Left lung (tissue), 10 donors: ENCODE measurements around the gene LHCGR. TPM values are rescaled to one million over a fixed set of nuclear protein-coding genes. Genes with fewer than 3 reads are reported as not detected.

ENCODE experiments used
- ATAC-seq: fragments of 200-7000 bp; cut with Tn5 transposase; one replicate; pipeline ENCODE4 v1.9.1; 2020; ENCODE audit warnings: moderate library complexity
- DNase-seq, 4 donors: peaks; one replicate each; pipeline ENCODE4 v3.0.0-alpha.2; 2013 to 2020
- H3K27ac ChIP-seq, 2 donors: fragments of 200-600 bp; sonication (generic) in 1 of 2; one replicate each; pipeline versions ENCODE4 v1.5.0 to v1.8.0; 2020 to 2021
- H3K27me3 ChIP-seq, 2 donors: fragments of 200-600 bp; sonication (generic) in 1 of 2; one replicate each; pipeline versions ENCODE4 v1.5.0 to v1.8.0; 2020 to 2021
- H3K36me3 ChIP-seq, 2 donors: fragments of 200-600 bp; sonication (generic) in 1 of 2; one replicate each; pipeline versions ENCODE4 v1.5.0 to v1.8.0; 2020 to 2021
- H3K4me1 ChIP-seq, 2 donors: fragments of 200-600 bp; one replicate each; pipeline ENCODE4 v1.8.0; 2021
- H3K4me3 ChIP-seq, 2 donors: fragments of 200-600 bp; sonication (generic) in 1 of 2; one replicate each; pipeline versions ENCODE4 v1.5.0 to v1.8.0; 2020 to 2021; ENCODE audit warnings: mild to moderate bottlenecking in 1 of 2
- H3K9me3 ChIP-seq, 2 donors: fragments of 200-600 bp; sonication (generic) in 1 of 2; one replicate each; pipeline versions ENCODE4 v1.5.0 to v1.8.0; 2020 to 2021
- CTCF ChIP-seq, 2 donors: fragments of 200-600 bp; sonication (generic) in 1 of 2; IDR thresholded peaks; one replicate each; pipeline versions ENCODE4 v1.5.0 to v1.8.0; 2021; ENCODE audit warnings: antibody characterized with exemption in 2 of 2
- intact Hi-C, 2 donors: fragments of 100-400 bp; cut with DNase I; formaldehyde crosslinking; loops; one replicate each; pipeline versions ENCODE4 v1.11.2 to v1.14.2; 2022
- polyA plus RNA-seq, 6 donors: library from polyadenylated mRNA; unstranded; fragments of 120-200 nt; gene quantifications; one replicate each; pipeline ENCODE4 v1.2.1, GENCODE V29; 2013; ENCODE audit not compliant: insufficient read length in 6 of 6
- total RNA-seq, 2 donors: library from RNA; stranded (reverse); fragmentation: NEBNext Ultra II Directional; extraction: Animal tissue kit (Norgen Biotek cat#: 25700); gene quantifications; one replicate each; pipeline ENCODE4 v1.2.1, GENCODE V29; 2021
- donor health status: DM: no; HTN: yes; CAD: no.
- donor health status: DM: no; HTN: no; CAD: no.

LHCGR gene
- total and polyA plus RNA-seq, 8 donors = 0.08 to 0.21 (median 0.14) TPM; not detected in 2

GRCh38 chr2:48721158-48721557 lies 34.4 kb downstream of the LHCGR start:
- Histone ChIP-seq H3K4me1 (peaks cover 0 to 12% of the 10 kb centered on the region in 2 donors), H3K4me3 (no peak overlapping the region), H3K27ac (peak overlapping the region in 1 of 2 donors; percentile 80), H3K36me3 (no peaks in the 10 kb centered on the region), H3K9me3 (no peaks in the 10 kb centered on the region), H3K27me3 (no peaks in the 10 kb centered on the region)
- TF ChIP-seq CTCF (IDR thresholded peaks at IDR 0.05) = no peak
- DNase-seq (no peak), ATAC-seq (peak; percentile 56)
- intact Hi-C loops = no loop called here

GRCh38 chr2:48719480-48720177 lies 35.9 kb downstream of the LHCGR start:
- no peak overlapping the region for H3K4me3 ChIP-seq
- intact Hi-C loops = no loop called here
- H3K27me3 ChIP-seq = no peaks in the 10 kb centered on the region
- no peaks in the 10 kb centered on the region for H3K9me3 ChIP-seq
- peak; percentile 89 for ATAC-seq
- peak overlapping the region; percentile 37 to 80 for H3K27ac ChIP-seq
- TF ChIP-seq CTCF (IDR thresholded peaks at IDR 0.05) = no peak
- H3K36me3 ChIP-seq = no peaks in the 10 kb centered on the region
- DNase-seq = peak in 1 of 4 donors; percentile 65
- peaks cover 0 to 28% of the 10 kb centered on the region in 2 donors for H3K4me1 ChIP-seq

- Histone ChIP-seq H3K27me3 (no peaks in the 10 kb centered on the region), H3K9me3 (no peaks in the 10 kb centered on the region), H3K36me3 (no peaks in the 10 kb centered on the region), H3K4me3 (no peak overlapping the region), H3K27ac (no peak overlapping the region), H3K4me1 (peaks cover 0 to 36% of the 10 kb centered on the region in 2 donors)
- ATAC-seq (no peak), DNase-seq (no peak)
- intact Hi-C loops = no loop called here
- no peak for TF ChIP-seq CTCF (IDR thresholded peaks at IDR 0.05)
These were observed 37.7 kb downstream of the LHCGR start for GRCh38 chr2:48717846-48718245.

GRCh38 chr2:48715956-48716355 lies 39.6 kb downstream of the LHCGR start:
- DNase-seq (peak in 1 of 4 donors; percentile 72), ATAC-seq (no peak)

More at GRCh38 chr2:48715956-48716355, 39.6 kb downstream of the LHCGR start:
- H3K27me3 ChIP-seq = no peaks in the 10 kb centered on the region
- no peak for TF ChIP-seq CTCF (IDR thresholded peaks at IDR 0.05)
- intact Hi-C loops = no loop called here
- H3K9me3 ChIP-seq = no peaks in the 10 kb centered on the region
- H3K36me3 ChIP-seq = no peaks in the 10 kb centered on the region
- no peak overlapping the region for H3K4me3 ChIP-seq
- no peak overlapping the region for H3K27ac ChIP-seq
- peaks cover 0 to 33% of the 10 kb centered on the region in 2 donors for H3K4me1 ChIP-seq
